OCI-LY1 (cell line): ENCODE measurements around the gene LYZL4.

Experiments used
- H2AFZ ChIP-seq: fragments of 200-600 bp; sonication (generic), shearing (Covaris generic); 2 replicates; pipeline ENCODE4 v1.6.0; 2014; ENCODE audit warnings: antibody characterized with exemption, mild to moderate bottlenecking, low read length
- H3F3A ChIP-seq: fragments of 200-600 bp; sonication (generic), shearing (Covaris generic); 2 replicates; pipeline ENCODE4 v1.6.0; 2014; ENCODE audit warnings: mild to moderate bottlenecking, antibody characterized with exemption, low read length, moderate library complexity; ENCODE audit not compliant: insufficient read depth
- H3K27ac ChIP-seq: fragments of 200-600 bp; sonication (generic); 2 replicates; pipeline ENCODE4 v1.5.1; 2014; ENCODE audit warnings: low read length, mixed run types, mild to moderate bottlenecking, low read depth; ENCODE audit not compliant: poor library complexity, severe bottlenecking
- H3K27me3 ChIP-seq: fragments of 200-600 bp; sonication (generic); 2 replicates; pipeline ENCODE4 v1.6.0; 2014; ENCODE audit warnings: antibody characterized with exemption, mild to moderate bottlenecking, low read length, moderate library complexity; ENCODE audit not compliant: insufficient read depth
- H3K36me3 ChIP-seq: fragments of 200-600 bp; sonication (generic); 2 replicates; pipeline ENCODE4 v1.6.1; 2014; ENCODE audit warnings: mild to moderate bottlenecking, antibody characterized with exemption, low read length, moderate library complexity, mixed read lengths; ENCODE audit not compliant: insufficient read depth
- H3K4me1 ChIP-seq: fragments of 200-600 bp; sonication (generic); 2 replicates; pipeline ENCODE4 v1.5.1; 2014; ENCODE audit warnings: mild to moderate bottlenecking, low read length, moderate library complexity; ENCODE audit not compliant: insufficient read depth, severe bottlenecking
- H3K4me2 ChIP-seq: fragments of 200-600 bp; sonication (generic), shearing (Covaris generic); 2 replicates; pipeline ENCODE4 v1.6.1; 2014; ENCODE audit warnings: low read length
- H3K4me3 ChIP-seq: fragments of 200-600 bp; sonication (generic); 2 replicates; pipeline ENCODE4 v1.5.1; 2014; ENCODE audit warnings: low read length, low read depth, mild to moderate bottlenecking, mixed read lengths; ENCODE audit not compliant: poor library complexity, severe bottlenecking
- H3K79me2 ChIP-seq: fragments of 200-600 bp; shearing (Covaris generic); 2 replicates; pipeline ENCODE4 v1.6.1; 2016; ENCODE audit warnings: mixed run types, low read length, mixed read lengths; ENCODE audit not compliant: insufficient read depth
- H3K9ac ChIP-seq: fragments of 200-600 bp; sonication (generic), shearing (Covaris generic); 2 replicates; pipeline ENCODE4 v1.6.1; 2014; ENCODE audit warnings: mild to moderate bottlenecking, low read length, mixed read lengths
- H3K9me2 ChIP-seq: fragments of 200-600 bp; sonication (generic), shearing (Covaris generic); 2 replicates; pipeline ENCODE4 v1.6.1; 2014; ENCODE audit warnings: low read depth, mild to moderate bottlenecking, low read length, mixed read lengths
- H3K9me3 ChIP-seq: fragments of 200-600 bp; shearing (Covaris generic); 2 replicates; pipeline ENCODE4 v1.6.1; 2014; ENCODE audit warnings: low read length, mixed read lengths
- H4K20me1 ChIP-seq: fragments of 200-600 bp; sonication (generic), shearing (Covaris generic); 2 replicates; pipeline ENCODE4 v1.6.0; 2016; ENCODE audit warnings: mild to moderate bottlenecking, low read length; ENCODE audit not compliant: insufficient read depth
- CTCF ChIP-seq: fragments of 200-600 bp; sonication (generic), shearing (Covaris generic); IDR thresholded peaks from 2 replicates; pipeline ENCODE4 v1.5.1; 2017; ENCODE audit warnings: mild to moderate bottlenecking, antibody characterized with exemption, low read length, moderate library complexity, mixed read lengths
- EZH2 ChIP-seq: fragments of 200-600 bp; sonication (generic), shearing (Covaris generic); IDR thresholded peaks from 2 replicates; pipeline ENCODE4 v1.8.0; 2017; ENCODE audit warnings: borderline replicate concordance, mixed run types, mild to moderate bottlenecking, antibody characterized with exemption, low read length, moderate library complexity, mixed read lengths

Gene LYZL4

DNA sequence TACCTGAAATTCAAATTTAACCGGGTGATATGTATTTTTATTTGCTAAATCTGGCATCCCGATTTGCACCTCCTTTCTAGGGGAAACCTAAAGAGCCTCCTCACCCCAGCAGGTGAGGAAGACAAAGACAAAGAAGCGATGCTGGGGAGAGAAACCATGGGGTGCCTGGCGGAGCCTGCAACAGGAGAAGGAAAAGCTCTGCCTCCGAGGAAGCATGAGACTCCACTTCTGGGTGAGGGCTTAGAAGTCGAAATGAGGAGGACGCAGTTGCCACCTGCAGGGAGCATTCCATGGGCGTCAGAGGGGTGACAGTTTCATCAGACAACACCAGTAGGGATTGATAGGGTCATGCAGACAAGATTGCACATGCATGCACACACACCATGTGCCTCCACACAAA lies 30.5 kb upstream of the LYZL4 start:
- no peak overlapping the region for H2AFZ ChIP-seq
- H3K79me2 ChIP-seq: no peaks in the 10 kb centered on the region
- no peak overlapping the region for H3K4me2 ChIP-seq
- no peaks in the 10 kb centered on the region for H3K36me3 ChIP-seq
- no peaks in the 10 kb centered on the region for H3K4me1 ChIP-seq
- H3K27ac ChIP-seq: no peak overlapping the region
- no peaks in the 10 kb centered on the region for H4K20me1 ChIP-seq
- no peak overlapping the region for H3K9ac ChIP-seq
- H3F3A ChIP-seq: no peaks in the 10 kb centered on the region
- no peaks in the 10 kb centered on the region for H3K9me2 ChIP-seq
- TF ChIP-seq EZH2 (no peak), CTCF (no peak)
- H3K9me3 ChIP-seq: no peaks in the 10 kb centered on the region
- no peak overlapping the region for H3K4me3 ChIP-seq
- no peaks in the 10 kb centered on the region; the same call in 1 of the 2 replicates for H3K27me3 ChIP-seq

- H3K9me3 ChIP-seq: no peaks in the 10 kb centered on the region
- no peak overlapping the region for H3K4me3 ChIP-seq
- no peak overlapping the region for H3K27ac ChIP-seq
- no peak for TF ChIP-seq CTCF
- TF ChIP-seq EZH2: no peak
- H3K36me3 ChIP-seq: no peaks in the 10 kb centered on the region
- H3K9me2 ChIP-seq: no peaks in the 10 kb centered on the region
- no peaks in the 10 kb centered on the region for H3K79me2 ChIP-seq
- no peaks in the 10 kb centered on the region for H3K4me1 ChIP-seq
- H3K9ac ChIP-seq: no peak overlapping the region
- no peaks in the 10 kb centered on the region for H3F3A ChIP-seq
- no peak overlapping the region for H3K4me2 ChIP-seq
- H4K20me1 ChIP-seq: no peaks in the 10 kb centered on the region
- no peak overlapping the region for H2AFZ ChIP-seq
- H3K27me3 ChIP-seq: no peaks in the 10 kb centered on the region; the same call in 1 of the 2 replicates
Observed at GRCh38 chr3:42439261-42440115, 29.1 kb upstream of the LYZL4 start.

DNA sequence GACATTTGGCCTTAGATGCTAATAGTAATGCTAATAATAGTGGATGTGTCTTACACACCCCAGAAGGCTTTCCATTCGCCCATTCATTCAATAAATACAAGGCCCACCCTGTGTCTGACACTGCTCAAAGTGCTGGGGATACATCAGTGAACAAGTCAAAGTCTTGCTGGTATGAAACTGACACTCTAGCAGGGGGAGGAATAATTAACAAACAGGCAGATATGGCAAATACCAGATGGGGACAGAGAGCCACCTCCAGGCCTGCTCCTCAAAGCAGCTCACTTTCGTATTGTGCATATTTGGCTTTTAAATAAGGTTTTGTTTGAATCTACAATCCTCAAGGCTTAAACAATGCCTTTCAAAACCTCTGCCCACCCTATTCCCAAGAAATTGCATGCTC lies 28.3 kb upstream of the LYZL4 start:
- no peak overlapping the region for H3K4me3 ChIP-seq
- H3K9me2 ChIP-seq: no peaks in the 10 kb centered on the region
- H4K20me1 ChIP-seq: no peaks in the 10 kb centered on the region
- H3K4me1 ChIP-seq: no peaks in the 10 kb centered on the region
- H3K79me2 ChIP-seq: no peaks in the 10 kb centered on the region
- H3K27ac ChIP-seq: no peak overlapping the region
- H2AFZ ChIP-seq: no peak overlapping the region
- H3K27me3 ChIP-seq: no peaks in the 10 kb centered on the region; the same call in 1 of the 2 replicates
- H3K9ac ChIP-seq: no peak overlapping the region
- H3K4me2 ChIP-seq: no peak overlapping the region
- H3K9me3 ChIP-seq: no peaks in the 10 kb centered on the region
- H3K36me3 ChIP-seq: no peaks in the 10 kb centered on the region
- no peak for TF ChIP-seq EZH2
- no peak for TF ChIP-seq CTCF
- no peaks in the 10 kb centered on the region for H3F3A ChIP-seq
